ENCODE results near the gene PRKCH. TPM values are rescaled to one million over a fixed set of nuclear protein-coding genes. Genes with fewer than 3 reads are reported as not detected.

PRKCH gene
- total and polyA plus RNA-seq, 9 of the 15 experiments (the other 6 are each of a cell fraction or from before 2014, with no cell fraction given), result 0.61 to 4.4 (median 4.0) TPM

DNA sequence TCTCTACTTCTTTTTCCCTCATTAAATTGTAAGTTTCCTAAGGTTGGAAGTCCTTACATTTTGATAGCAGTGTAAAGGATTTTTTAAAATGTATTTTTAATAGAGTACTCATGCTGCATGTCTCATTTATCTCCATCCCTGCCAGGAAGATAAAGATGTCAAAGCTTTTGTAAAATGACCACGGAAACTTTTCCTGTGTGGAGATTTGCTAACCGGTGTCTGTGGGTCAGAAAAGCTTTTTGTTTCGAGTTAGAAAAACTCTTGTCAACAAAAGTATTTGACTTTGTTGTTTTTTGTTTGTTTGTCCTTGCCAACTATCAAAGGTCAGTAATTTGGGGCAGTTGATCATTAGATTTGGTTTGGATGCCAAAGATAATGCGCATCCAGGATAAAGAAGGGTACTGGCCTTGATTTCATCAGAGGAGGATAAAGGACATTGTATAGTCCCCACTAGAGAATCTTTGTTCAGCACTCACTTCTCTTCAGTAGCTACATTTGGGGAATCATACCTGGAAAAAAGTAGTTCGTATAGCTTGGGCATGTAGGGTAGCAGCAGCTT, 217.2 kb downstream of the PRKCH start:
- peaks cover 0 to 11% of the 10 kb centered on the region in 2 experiments; a peak in 2 of 5 replicates for H3K4me1 ChIP-seq (replicated peaks in 1 of 2; ENCODE audit: control insufficient read depth in 2 of 2, insufficient read depth in 2 of 2, low read length in 2 of 2)

More for the DNA sequence above, 217.2 kb downstream of the PRKCH start:
- no peaks in the 10 kb centered on the region for H4K20me1 ChIP-seq (replicated peaks; ENCODE audit: control insufficient read depth, insufficient read depth, low read length)
- H2AFZ ChIP-seq (ENCODE audit: low read depth, low read length), result no peak overlapping the region
- DNase-seq (ENCODE audit: extremely low read depth in 1 of 4, low spot score in 3 of 4), result no peak
- H3K27ac ChIP-seq (ENCODE audit: extremely low read depth, low read depth, low read length), result no peak overlapping the region
- ATAC-seq, result no peak
- no peak for FAIRE-seq
- BruUV-seq (replicated peaks), result no TSS peak
- H3K9me3 ChIP-seq (replicated peaks; ENCODE audit: control insufficient read depth, insufficient read depth, low read depth, low read length), result no peaks in the 10 kb centered on the region
- 35% methylated on average over 4 of the region's 5 CpGs for WGBS (ENCODE audit: insufficient coverage, low coverage, missing lambda C conversion rate)
- H3K9me1 ChIP-seq (ENCODE audit: control insufficient read depth, insufficient read depth, low read length), result no peaks in the 10 kb centered on the region
- H3K4me2 ChIP-seq (ENCODE audit: insufficient read depth, low read length), result no peak overlapping the region
- no peak overlapping the region for H3K4me3 ChIP-seq
- no peak overlapping the region for H3K9ac ChIP-seq (ENCODE audit: insufficient read depth in 1 of 2, low read depth in 2 of 2, low read length in 2 of 2)
- TF ChIP-seq LCOR (CRISPR knock-in tag; IDR thresholded peaks at IDR 0.05), result no peak
- no peak for TF ChIP-seq STAG1 (CRISPR knock-in tag; IDR thresholded peaks at IDR 0.05; ENCODE audit: borderline replicate concordance)
- TF ChIP-seq ESRRB (CRISPR knock-in tag; IDR thresholded peaks at IDR 0.05; ENCODE audit: borderline replicate concordance), result no peak
- TF ChIP-seq STAT6 (CRISPR knock-in tag; IDR thresholded peaks at IDR 0.05), result no peak
- no peak for TF ChIP-seq SMAD1 (IDR thresholded peaks at IDR 0.05; ENCODE audit: low read depth, low read length, partially characterized antibody)
- TF ChIP-seq MBD1 (CRISPR knock-in tag; IDR thresholded peaks at IDR 0.05), result no peak
- TF ChIP-seq ZBTB11 (CRISPR knock-in tag; IDR thresholded peaks at IDR 0.05), result no peak
- H3K79me2 ChIP-seq (ENCODE audit: control insufficient read depth, insufficient read depth, low read length), result no peaks in the 10 kb centered on the region
- CTCF ChIA-PET (ENCODE audit: low intra/inter-chr PET ratio), result no interaction called here
- no peaks in the 10 kb centered on the region for H3K27me3 ChIP-seq (ENCODE audit: control insufficient read depth in 2 of 2, insufficient read depth in 2 of 2, low read length in 2 of 2)
- POLR2A ChIA-PET, result no interaction called here
- H3K36me3 ChIP-seq (ENCODE audit: control insufficient read depth, insufficient read depth, low read length), result no peaks in the 10 kb centered on the region
- intact Hi-C loops (cut with micrococcal nuclease) (no loop called here), in situ Hi-C loops (cut with MboI) (no loop called here)
